Measurements from ENCODE around the gene GRIFIN.

GRIFIN gene

DNA sequence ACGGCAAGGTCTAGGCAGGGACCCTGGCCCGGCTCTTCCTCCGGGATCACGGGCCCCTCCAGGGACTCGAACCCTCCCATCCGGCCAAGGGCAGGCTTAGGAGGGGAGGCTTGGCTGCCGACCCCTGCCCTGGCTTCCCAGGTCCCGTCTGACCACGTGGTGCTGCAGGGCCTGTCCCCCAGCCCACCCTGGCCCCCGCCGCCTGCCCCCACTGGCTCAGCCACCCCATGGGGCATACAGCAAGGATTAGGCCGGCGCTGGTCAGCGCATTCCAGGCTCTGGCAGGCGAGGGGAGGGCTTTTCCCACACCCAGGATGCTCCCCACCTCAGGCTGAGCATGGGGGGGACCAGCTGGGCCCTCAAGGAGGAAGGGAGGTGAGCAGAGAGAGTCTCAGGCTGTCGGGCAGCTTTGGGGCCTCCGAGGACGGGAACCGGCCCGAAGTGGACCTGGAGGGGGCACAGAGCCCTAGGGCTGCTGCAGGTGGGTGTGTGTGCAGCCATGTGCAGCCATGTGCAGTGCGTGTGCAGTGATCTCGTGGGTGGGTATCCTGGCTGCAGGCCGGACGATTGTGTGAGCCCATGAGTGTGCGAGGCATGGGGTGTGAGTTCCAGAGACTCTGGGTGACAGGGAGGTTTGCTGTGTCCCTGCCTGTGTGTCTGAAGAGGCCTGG is 713 bp upstream of the GRIFIN start:
- TF ChIP-seq, protein P1, sequence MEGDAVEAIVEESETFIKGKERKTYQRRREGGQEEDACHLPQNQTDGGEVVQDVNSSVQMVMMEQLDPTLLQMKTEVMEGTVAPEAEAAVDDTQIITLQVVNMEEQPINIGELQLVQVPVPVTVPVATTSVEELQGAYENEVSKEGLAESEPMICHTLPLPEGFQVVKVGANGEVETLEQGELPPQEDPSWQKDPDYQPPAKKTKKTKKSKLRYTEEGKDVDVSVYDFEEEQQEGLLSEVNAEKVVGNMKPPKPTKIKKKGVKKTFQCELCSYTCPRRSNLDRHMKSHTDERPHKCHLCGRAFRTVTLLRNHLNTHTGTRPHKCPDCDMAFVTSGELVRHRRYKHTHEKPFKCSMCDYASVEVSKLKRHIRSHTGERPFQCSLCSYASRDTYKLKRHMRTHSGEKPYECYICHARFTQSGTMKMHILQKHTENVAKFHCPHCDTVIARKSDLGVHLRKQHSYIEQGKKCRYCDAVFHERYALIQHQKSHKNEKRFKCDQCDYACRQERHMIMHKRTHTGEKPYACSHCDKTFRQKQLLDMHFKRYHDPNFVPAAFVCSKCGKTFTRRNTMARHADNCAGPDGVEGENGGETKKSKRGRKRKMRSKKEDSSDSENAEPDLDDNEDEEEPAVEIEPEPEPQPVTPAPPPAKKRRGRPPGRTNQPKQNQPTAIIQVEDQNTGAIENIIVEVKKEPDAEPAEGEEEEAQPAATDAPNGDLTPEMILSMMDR (IDR thresholded peaks at IDR 0.05; ENCODE audit: extremely low read depth, missing control alignments), result no peak
- DNase-seq (ENCODE audit: low spot score), result no peak

DNA sequence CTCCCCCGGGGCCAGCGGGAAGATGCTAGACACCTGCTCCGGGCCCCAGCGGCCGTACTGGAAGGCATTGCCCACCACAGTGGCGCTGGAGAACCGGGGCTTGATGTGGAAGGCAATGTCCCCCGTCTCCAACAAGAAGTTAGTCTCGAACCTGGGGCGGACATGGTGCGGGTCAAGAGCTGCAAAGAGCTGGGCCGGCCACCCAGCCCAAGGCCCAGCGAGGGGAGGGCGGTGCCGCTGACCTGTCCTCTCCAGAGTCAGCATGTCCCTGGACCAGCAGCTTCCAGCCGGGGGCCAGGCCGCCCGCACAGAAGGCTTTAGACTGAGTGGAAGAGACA is 551 bp downstream of the GRIFIN start:
- no peak for DNase-seq (ENCODE audit: low spot score)
- TF ChIP-seq, protein P1 (IDR thresholded peaks at IDR 0.05; ENCODE audit: extremely low read depth, missing control alignments), result no peak

DNA sequence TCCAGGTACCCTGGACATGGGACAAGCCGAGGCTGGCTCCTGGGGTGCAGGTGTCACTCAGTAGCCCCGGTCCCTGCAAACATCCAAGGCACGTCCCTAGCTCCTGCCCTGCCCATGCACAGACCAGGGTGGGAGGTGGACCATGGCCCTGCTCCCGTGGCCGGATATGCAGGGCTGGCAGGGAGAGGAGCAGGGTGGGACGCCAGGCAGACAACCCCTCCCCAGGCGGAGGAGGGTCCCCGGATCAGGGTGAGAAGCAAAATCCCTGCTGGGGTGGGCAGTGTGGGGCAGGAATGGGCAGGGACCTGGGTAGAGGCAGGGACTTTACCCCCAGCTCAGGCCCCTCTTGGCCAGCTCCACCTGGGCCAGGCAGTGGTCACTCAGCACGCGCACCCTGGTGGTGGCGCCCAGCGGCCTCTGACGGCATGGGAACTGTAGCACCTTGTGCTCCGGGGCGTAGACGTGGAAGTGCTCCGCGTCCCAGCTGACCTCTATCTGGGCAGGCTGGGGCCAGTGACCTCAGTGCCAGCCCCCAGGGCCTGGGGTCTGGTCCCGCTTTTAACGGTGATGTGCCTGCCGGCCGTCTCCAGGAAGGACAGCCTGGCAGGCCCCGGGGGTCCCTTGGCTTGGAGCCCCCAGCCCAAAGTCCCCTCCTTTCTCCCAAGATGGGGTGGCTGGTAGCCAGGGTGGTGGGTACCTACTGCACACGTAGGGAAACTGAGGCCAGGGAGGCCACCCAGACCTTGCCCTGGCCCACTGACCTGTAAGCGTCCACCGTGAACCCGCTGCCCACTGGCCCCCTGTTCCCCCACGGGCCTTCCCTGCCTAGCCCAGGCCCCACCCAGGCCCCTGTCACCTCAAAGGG is 1.2 kb downstream of the GRIFIN start:
- no peak for DNase-seq (ENCODE audit: low spot score)
- TF ChIP-seq, protein P1 (IDR thresholded peaks at IDR 0.05; ENCODE audit: extremely low read depth, missing control alignments), result no peak

DNA sequence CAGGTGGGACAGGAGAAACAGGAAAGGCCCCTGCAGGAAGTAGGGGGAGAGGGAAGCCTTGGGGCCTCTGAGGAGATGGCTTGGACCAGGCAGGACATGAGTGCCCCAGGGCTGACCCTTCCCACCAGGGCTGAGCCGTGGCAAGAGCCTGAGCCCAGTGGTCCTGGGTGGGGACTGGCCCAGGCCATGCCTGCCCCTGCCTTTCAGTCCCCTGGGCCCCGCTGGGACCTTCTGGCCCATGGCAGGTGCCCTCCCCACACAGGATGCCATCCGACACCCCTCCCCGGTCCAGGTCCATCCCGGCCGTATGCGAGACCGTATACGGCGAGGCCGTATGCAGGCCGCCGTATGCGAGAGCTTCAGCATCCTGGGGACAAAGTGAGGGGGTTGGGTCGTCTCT is 2.0 kb downstream of the GRIFIN start:
- no peak for DNase-seq (ENCODE audit: low spot score)
- TF ChIP-seq, protein P1 (IDR thresholded peaks at IDR 0.05; ENCODE audit: extremely low read depth, missing control alignments), result no peak

DNA sequence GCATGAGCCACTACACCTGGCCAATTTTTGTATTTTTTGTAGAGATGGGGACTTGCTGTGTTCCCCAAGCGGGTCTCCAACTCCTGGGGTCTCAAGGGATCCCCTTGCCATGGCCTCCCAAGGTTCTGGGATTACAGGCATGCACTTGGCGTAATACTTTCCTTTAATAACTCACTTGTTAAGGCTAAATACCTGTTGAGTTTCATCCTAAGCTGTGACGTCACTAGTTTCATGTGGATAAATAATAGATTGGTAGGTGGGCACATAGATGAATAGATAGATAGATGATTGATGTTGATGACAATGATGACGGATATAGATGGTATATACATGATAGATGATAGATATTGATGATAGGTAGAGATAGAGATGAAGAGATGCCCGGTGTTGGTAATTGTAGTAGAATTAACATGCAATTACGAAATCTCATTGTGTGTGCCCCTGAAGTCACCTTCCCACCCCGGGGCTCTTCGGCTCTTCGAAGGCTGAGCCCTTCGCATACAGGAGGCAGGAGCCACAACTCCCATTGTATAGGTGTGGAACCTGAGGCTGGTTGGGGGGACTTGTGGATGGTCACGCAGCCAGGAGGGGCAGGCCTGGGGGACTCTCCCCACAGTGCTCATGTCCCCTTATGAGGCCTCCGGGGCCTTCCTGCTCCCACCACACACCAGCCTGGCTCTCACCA is 2.6 kb downstream of the GRIFIN start:
- no peak for DNase-seq (ENCODE audit: low spot score)
- TF ChIP-seq, protein P1 (IDR thresholded peaks at IDR 0.05; ENCODE audit: extremely low read depth, missing control alignments), result no peak

DNA sequence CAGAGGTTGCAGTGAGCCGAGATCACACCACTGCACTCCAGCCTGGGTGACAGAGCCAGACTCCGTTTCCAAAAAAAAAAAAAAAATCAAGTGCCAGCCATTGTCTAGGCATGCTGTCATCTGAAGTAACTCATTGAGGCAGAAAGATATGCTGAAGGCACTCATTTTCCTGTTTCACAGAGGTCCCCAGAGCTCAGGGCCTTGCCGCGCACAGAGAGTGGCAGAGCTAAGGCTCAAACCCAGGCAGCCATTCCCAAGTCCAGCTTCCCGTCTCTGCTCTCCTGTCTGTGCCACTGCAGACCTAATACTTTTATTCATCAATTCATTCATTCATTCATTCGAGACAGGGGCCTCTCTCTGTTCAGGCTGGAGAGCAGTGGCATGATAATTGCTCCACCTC is 3.5 kb downstream of the GRIFIN start:
- TF ChIP-seq, protein P1 (IDR thresholded peaks at IDR 0.05; ENCODE audit: extremely low read depth, missing control alignments), result no peak
- DNase-seq (ENCODE audit: low spot score), result no peak

DNA sequence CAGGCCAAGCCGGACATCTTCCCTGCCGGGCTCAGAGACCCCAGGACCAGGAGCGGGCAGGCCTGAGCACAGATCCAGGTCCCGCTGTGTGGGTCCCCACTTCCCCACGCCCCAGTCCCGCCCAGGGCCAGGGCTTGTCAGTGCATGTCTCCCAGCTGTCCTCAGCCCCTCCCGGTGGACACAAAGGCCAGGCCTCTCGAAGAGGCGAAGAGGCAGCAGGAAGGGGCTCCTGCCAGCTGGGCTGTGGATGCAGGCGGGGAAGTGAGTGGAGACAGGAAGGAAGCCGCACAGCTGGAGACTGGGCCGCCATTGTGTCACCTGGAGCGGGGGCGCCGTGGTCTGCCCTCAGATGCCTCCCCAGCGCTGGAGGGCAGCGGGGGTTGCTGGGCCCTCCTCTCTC is 4.8 kb downstream of the GRIFIN start:
- no peak for DNase-seq (ENCODE audit: low spot score)
- TF ChIP-seq, protein P1 (IDR thresholded peaks at IDR 0.05; ENCODE audit: extremely low read depth, missing control alignments), result no peak
